Tongue (tissue), 2 donors: ENCODE results near the gene PRDM8. TPM values are rescaled to one million over a fixed set of nuclear protein-coding genes. Genes with fewer than 3 reads are reported as not detected.

Source experiments
- DNase-seq: peaks from one replicate; pipeline ENCODE4 v3.0.0-alpha.2; 2015
- total RNA-seq: library from RNA; depleted of rRNA; stranded (reverse); fragments of >200 nt; gene quantifications from one replicate; pipeline ENCODE4 v1.2.3, GENCODE V29; 2014

The PRDM8 gene
- total RNA-seq, 1 donor from 2014 or later: 8.4 TPM

GRCh38 chr4:80184053-80184824 is 13.1 kb upstream of the PRDM8 start:
- DNase-seq: peak; percentile 90

DNA sequence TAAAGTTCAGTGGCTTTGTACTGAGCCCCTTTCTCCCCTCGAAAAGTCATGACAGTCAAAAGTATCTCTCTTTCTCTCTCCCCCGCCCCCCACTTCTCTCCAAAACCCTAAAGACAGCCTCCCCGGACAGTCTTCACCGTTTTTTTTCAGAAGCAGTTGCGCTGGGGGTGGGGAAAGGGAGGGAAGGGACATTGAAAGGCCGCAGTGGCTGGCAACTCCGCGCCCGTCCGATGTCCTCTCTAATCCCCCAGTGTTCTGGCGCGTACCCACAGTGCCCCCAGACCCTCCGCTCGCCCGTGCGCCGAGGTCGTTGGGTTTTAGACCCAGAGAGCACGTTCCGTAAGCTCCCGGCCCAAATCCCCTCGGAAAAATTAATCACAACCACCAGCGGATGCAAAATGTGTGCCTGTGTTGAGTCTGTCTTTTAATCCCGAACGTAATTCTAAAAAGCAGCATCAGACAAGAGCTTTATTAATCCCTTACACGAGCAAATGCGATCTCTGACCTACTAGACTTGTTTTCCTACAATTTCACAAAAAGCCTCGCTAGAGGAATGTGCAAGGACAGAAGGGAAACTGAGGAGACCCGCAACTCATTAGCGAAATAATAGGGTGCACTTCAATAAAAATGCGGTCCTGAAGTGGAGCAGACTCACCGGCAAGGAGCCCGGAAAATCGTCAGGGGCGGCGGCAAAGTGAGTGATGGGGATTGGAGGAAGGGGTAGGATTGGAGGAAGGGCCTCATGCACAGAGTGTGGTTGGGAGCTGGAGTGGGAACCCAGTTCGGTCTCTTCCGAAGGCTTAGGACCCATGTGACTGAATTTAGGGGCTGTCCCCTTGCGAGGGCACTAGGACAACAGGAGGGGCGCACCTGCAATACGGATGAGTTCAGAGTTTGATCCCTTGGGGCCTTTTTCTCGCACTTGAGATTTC is 12.2 kb upstream of the PRDM8 start:
- no peak for DNase-seq

GRCh38 chr4:80185787-80186548 is 11.3 kb upstream of the PRDM8 start:
- no peak for DNase-seq

DNA sequence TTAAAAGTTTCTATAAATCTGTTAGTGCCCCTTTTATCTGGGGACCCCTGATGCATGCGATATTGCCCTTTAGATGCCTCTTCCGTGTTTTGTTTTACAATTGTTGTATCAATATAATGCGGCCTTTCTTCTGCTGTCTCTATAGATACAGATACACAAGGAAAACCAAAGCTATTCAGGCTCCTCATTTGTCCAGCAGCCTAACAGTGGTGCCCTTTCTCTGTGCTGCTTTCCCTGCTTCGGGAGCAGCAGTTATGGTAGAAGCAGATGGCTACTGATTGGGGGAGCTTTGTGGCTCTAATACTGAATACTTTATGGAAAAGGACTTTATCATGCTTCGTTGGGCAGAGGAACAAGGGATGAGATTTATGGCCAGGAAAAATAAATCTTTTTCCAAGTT is 10.6 kb upstream of the PRDM8 start:
- no peak for DNase-seq

GRCh38 chr4:80187677-80188076 is 9.6 kb upstream of the PRDM8 start:
- DNase-seq: no peak

GRCh38 chr4:80188457-80188800 is 8.9 kb upstream of the PRDM8 start:
- DNase-seq: no peak

GRCh38 chr4:80188801-80189458 is 8.4 kb upstream of the PRDM8 start:
- no peak for DNase-seq

GRCh38 chr4:80189581-80189955 is 7.7 kb upstream of the PRDM8 start:
- DNase-seq: no peak

- DNase-seq: no peak
Measured at GRCh38 chr4:80189956-80190677, 7.2 kb upstream of the PRDM8 start.

DNA sequence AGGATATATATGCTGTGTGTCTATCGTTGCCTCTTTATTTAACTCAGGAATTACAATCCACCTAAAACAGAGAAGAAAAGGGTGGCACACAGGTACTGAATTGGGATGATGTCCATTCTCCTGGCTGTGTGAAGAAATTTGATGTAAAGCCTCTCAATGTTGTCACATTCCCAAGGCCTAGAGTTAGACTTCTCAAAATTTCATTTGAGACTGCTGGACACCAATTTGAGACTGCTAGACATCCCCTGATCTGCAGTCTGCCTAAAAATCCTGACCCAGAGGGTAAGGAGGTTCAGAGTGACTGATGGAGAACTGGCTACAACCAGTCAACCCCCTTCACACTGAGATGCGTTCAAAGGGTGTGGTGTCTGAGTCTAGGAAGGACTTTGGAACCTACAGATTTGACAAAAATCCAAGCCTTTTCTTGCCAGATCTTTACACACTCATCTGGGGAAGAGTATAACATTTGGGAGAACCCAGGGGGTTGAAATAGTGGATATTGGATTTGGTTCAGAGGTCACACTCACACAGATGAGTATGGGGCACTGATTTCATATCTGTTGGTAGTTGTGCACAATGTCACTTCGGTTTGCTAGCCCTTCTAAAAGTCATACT is 4.9 kb upstream of the PRDM8 start:
- DNase-seq: no peak

- no peak for DNase-seq
Measured at GRCh38 chr4:80192937-80193336, 4.4 kb upstream of the PRDM8 start.

DNA sequence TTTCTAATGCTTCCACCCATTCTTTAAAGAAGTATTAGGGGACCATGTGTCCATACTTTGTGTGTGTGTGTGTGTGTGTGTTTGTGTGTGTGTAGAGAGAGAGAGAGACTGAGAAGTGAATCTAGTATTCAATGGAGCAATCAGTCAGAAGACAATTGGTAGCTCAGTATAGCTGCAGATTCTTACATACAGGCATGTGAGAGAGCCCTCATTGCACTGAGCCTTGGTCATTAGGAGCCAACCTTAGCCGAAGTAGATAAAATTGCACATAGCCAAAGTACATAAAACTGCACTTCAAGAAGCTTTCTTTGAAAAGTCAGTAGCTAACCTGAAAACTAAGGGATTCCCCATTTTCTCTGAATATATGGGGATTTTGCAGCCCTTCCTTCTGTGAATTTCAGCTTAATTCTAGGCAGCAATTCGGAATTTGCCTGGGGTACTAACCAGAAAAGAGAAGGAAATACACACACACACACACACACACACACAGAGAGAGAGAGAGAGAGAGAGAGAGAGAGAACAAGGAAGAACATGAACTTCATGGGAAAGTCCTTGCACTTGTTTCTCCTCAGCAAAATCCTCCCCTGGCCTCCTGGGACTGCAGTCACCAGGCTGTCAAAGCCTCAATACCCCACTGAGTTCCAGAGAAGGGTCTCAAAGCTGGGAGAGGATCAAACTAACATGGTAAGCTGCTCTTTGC is 1.7 kb upstream of the PRDM8 start:
- no peak for DNase-seq

- no peak for DNase-seq
Measured at GRCh38 chr4:80196259-80196921, 913 bp upstream of the PRDM8 start.

- no peak for DNase-seq
Measured at GRCh38 chr4:80197601-80198440, 518 bp downstream of the PRDM8 start.

DNA sequence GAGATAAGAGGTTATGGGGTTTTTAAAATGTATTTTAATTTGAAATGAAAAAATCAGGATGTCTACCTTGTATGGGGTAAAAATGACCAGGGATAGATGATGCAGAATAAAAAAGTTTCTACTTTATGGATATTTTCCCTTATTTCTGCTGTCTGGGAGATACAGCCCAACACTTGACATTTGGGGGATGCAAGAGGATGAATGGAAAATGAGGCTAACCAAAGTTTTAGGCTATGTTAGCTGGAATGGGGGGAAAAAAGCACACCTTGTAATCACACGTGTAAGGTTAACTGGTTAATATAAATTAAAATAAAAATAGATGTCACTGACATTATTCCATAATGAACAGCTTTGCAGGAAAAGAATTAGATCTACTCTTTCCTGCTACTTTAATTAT is 1.1 kb downstream of the PRDM8 start:
- no peak for DNase-seq

GRCh38 chr4:80199004-80199560 is 1.8 kb downstream of the PRDM8 start:
- DNase-seq: no peak

GRCh38 chr4:80199947-80200346 is 2.6 kb downstream of the PRDM8 start:
- no peak for DNase-seq
